GM12891 (cell line): Measurements from ENCODE around the gene SLC25A24.

Experiments used
- POLR2A ChIP-seq: IDR thresholded peaks from 2 replicates; pipeline ENCODE4 v1.6.1; 2011; ENCODE audit warnings: low read depth, low read length, control low read depth
- POLR2AphosphoS5 ChIP-seq: IDR thresholded peaks from 2 replicates; pipeline ENCODE4 v1.6.1; 2011; ENCODE audit warnings: low read depth, low read length, control low read depth

- TF ChIP-seq POLR2AphosphoS5 (no peak), POLR2A (no peak)
Observed at GRCh38 chr1:108199781-108200686, at the start of gene SLC25A24.
